Testis (tissue), 3 donors: ENCODE results near the gene MEGF6. TPM values are rescaled to one million over a fixed set of nuclear protein-coding genes. Genes with fewer than 3 reads are reported as not detected.

Source experiments
- DNase-seq: peaks from one replicate; pipeline ENCODE4 v3.0.0-alpha.2; 2019
- H3K27ac ChIP-seq, 2 donors: fragments of 200-600 bp; sonication (generic); one replicate each; pipeline ENCODE4 v1.5.1; 2019
- H3K27me3 ChIP-seq: fragments of 200-600 bp; sonication (generic); one replicate; pipeline ENCODE4 v1.5.1; 2019
- H3K36me3 ChIP-seq: fragments of 200-600 bp; sonication (generic); one replicate; pipeline ENCODE4 v1.5.1; 2017; ENCODE audit warnings: low read depth; ENCODE audit errors: missing control alignments
- H3K4me1 ChIP-seq: fragments of 200-600 bp; sonication (generic); one replicate; pipeline ENCODE4 v1.5.1; 2019
- H3K4me3 ChIP-seq, 2 donors: fragments of 200-600 bp; sonication (generic); one replicate each; pipeline ENCODE4 v1.5.1; 2017 to 2019
- H3K9me3 ChIP-seq: fragments of 200-600 bp; sonication (generic); one replicate; pipeline ENCODE4 v1.5.1; 2017
- CTCF ChIP-seq, 3 experiments: fragments of 450-650 bp in 2 of 3; fragments of 200-600 bp in 1 of 3; sonication (generic) in 1 of 3; IDR thresholded peaks; one replicate each; pipeline ENCODE4 v1.5.1; 2016 to 2019; ENCODE audit warnings: antibody characterized with exemption in 3 of 3, mild to moderate bottlenecking in 2 of 3, moderate library complexity in 1 of 3
- POLR2A ChIP-seq: fragments of 450-650 bp; IDR thresholded peaks from one replicate; pipeline ENCODE4 v1.6.1; 2017; ENCODE audit warnings: antibody characterized with exemption, mild to moderate bottlenecking, moderate library complexity
- WGBS, 2 donors: methylation state at CpG; one replicate each; pipeline ENCODE4 v1.1.5; 2018; 5-methylcytosine and 5-hydroxymethylcytosine counted together
- intact Hi-C: fragments of 100-400 bp; cut with DNase I; formaldehyde crosslinking; loops from one replicate; pipeline ENCODE4 v1.15.1; 2023; ENCODE audit warnings: low total_unique reads
- polyA plus RNA-seq: library from polyadenylated mRNA; stranded (reverse); fragments of 350-450 nt; fragmentation: Illumina TruSeq; extraction: RNeasy Lipid Tissue Mini Kit (QIAGEN cat#74804); gene quantifications from one replicate; pipeline ENCODE4 v1.2.3, GENCODE V29; 2014; ENCODE audit warnings: low read depth, low replicate concordance; ENCODE audit not compliant: insufficient read depth
- total RNA-seq, 2 donors: library from RNA; depleted of rRNA; stranded (reverse); fragments of >200 nt; gene quantifications; one replicate each; pipeline ENCODE4 v1.2.3, GENCODE V29; 2016

The MEGF6 gene
- total and polyA plus RNA-seq, 3 donors from 2014 or later = 9.0 to 26.4 (median 16.1) TPM

GRCh38 chr1:3547055-3548005, 64.0 kb downstream of the MEGF6 start:
- no peak overlapping the region for H3K4me3 ChIP-seq
- peaks cover 40% of the 10 kb centered on the region for H3K4me1 ChIP-seq
- TF ChIP-seq CTCF (IDR thresholded peaks at IDR 0.05) = no peak
- TF ChIP-seq POLR2A = no peak
- no peak overlapping the region for H3K27ac ChIP-seq
- no peaks in the 10 kb centered on the region for H3K9me3 ChIP-seq
- H3K27me3 ChIP-seq = no peaks in the 10 kb centered on the region
- no peaks in the 10 kb centered on the region for H3K36me3 ChIP-seq
- intact Hi-C loops = no loop called here
- no peak for DNase-seq
- WGBS, 2 donors = 77 to 91% methylated on average over 9 to 37 of the region's 38 CpGs

- H3K4me1 ChIP-seq = peaks cover 40% of the 10 kb centered on the region
- H3K9me3 ChIP-seq = no peaks in the 10 kb centered on the region
Measured at GRCh38 chr1:3546048-3546384, 65.3 kb downstream of the MEGF6 start.

GRCh38 chr1:3545363-3546047, 65.8 kb downstream of the MEGF6 start:
- TF ChIP-seq CTCF (IDR thresholded peaks at IDR 0.05) (no peak), POLR2A (no peak)
- peak; percentile 72 for DNase-seq
- WGBS, 2 donors = 60 to 65% methylated on average over 9 to 21 of the region's 21 CpGs
- intact Hi-C loops = no loop called here
- Histone ChIP-seq H3K36me3 (no peaks in the 10 kb centered on the region), H3K9me3 (no peaks in the 10 kb centered on the region), H3K27ac (no peak overlapping the region), H3K27me3 (no peaks in the 10 kb centered on the region), H3K4me1 (peaks cover 40% of the 10 kb centered on the region), H3K4me3 (no peak overlapping the region)

More at GRCh38 chr1:3546048-3546384, 65.3 kb downstream of the MEGF6 start:
- Histone ChIP-seq H3K27ac (no peak overlapping the region), H3K27me3 (no peaks in the 10 kb centered on the region), H3K36me3 (no peaks in the 10 kb centered on the region), H3K4me3 (no peak overlapping the region)
- 59 to 69% methylated on average over 4 of the region's 4 CpGs for WGBS, 2 donors
- no peak for DNase-seq
- intact Hi-C loops = no loop called here
- TF ChIP-seq CTCF (IDR thresholded peaks at IDR 0.05) = no peak
- no peak for TF ChIP-seq POLR2A

GRCh38 chr1:3544040-3544977, 67.0 kb downstream of the MEGF6 start:
- Histone ChIP-seq H3K27ac (no peak overlapping the region), H3K27me3 (no peaks in the 10 kb centered on the region), H3K4me1 (peaks cover 40% of the 10 kb centered on the region), H3K9me3 (no peaks in the 10 kb centered on the region), H3K36me3 (no peaks in the 10 kb centered on the region), H3K4me3 (no peak overlapping the region)
- no peak for TF ChIP-seq CTCF (IDR thresholded peaks at IDR 0.05)
- no peak for TF ChIP-seq POLR2A
- no peak for DNase-seq
- intact Hi-C loops = no loop called here
- 92 to 99% methylated on average over 14 to 32 of the region's 33 CpGs for whole genome bisulfite sequencing, 2 donors
